Hepatic stellate cell (primary cell): ENCODE data around the gene TBCD.

Source experiments
- DNase-seq: peaks from one replicate; pipeline ENCODE4 v3.0.0; 2011; ENCODE audit warnings: low spot score

Gene TBCD

GRCh38 chr17:82832881-82833475, 81.1 kb downstream of the TBCD start:
- DNase-seq, result no peak

GRCh38 chr17:82835122-82835521, 83.3 kb downstream of the TBCD start:
- no peak for DNase-seq

GRCh38 chr17:82835766-82836512, 84.1 kb downstream of the TBCD start:
- no peak for DNase-seq

GRCh38 chr17:82836823-82837357, 85.0 kb downstream of the TBCD start:
- no peak for DNase-seq

DNA sequence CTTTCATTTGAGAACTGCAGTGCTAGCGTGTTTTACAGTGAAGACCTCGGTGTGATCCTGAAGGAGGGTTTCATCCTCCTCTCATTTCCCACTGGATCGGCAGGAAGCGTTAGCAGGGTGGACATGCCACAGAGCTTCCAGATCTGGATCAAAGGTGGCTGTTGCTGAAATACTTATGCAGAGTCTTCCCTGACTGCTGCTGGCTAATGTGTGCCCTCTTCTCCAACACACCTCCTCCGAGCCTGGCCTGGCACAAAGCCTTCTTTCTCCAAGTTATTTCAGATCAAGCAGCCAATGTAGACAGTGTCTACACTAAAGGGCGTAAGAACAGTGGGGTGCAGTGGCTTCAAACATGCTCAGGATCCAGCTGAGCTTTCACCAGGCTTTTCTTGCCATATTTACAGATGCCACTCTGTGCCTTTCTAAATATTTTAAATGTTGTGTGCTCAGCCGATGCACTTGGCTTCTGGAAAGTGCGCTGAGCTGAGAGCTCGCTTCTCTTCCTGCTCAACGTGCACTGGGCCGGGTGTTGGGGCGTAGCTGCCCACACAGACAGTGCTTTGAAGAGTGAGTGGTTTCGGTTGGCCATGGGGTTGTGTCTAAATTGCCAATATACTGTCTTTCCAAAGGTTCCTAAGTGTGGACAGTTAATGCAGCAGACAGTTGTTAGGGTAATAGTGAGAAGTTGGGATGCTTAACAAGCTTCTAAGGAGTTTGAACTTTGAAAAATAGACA, 85.9 kb downstream of the TBCD start:
- DNase-seq, result no peak

- no peak for DNase-seq
These were observed 86.7 kb downstream of the TBCD start for GRCh38 chr17:82838386-82839063.

DNA sequence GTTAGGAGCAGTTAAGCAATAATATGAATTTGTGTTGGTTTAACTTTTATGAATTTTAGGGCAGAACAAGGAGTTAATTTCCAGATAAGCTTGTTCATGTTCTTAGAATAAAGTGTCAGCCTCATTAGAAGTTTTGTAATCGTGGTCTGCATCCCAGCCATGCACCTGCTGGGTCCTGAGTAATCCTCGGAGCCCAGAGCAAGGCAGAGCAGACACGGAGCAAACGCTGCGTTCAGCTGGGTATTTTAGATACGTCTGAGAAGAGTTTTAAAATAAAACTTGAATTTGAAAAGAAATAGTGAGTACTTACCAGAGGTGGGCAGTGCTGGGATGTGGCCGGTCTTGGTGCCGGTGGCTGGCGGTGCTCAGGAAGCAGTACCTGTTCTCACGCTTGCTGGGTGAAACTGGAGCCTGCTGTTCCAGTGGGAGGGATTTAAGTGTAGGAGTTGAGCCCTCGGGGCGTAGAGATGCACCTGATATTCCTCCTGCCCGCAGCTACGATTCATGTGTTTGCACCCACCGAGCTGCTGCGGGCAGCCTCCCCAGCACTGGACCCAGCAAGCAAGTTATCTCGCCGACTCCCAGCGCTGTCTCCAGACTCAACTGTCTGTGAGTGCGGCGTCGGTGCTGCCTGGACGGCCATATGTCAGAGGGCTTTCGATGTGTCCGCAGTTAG, 87.9 kb downstream of the TBCD start, which contains the start of gene ZNF750:
ZNF750 (minus strand) TSS at position 406 of the 676 bp plus-strand sequence. CDS start 7,568 bp downstream, outside the sequence.
- no peak for DNase-seq

DNA sequence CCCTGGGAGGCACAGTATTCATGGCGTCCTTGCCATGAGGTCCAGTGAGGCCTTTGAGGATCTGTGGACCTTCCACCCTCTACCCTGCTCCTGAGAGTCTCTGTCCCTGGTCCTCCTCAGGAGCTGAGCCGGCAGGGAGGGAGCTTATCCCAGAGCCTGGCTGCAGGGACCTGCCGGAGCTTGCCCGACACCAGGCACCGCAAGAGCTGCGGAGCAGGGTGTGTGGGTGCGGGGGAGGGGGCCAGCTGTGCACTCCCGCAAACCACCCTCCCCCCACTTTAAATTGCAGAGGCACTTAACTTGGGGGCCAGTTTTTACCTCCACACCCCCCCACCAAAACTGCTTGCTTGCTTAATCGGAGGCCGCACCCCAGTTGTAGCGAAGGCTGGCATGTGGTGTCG, 88.6 kb downstream of the TBCD start:
- DNase-seq, result no peak

DNA sequence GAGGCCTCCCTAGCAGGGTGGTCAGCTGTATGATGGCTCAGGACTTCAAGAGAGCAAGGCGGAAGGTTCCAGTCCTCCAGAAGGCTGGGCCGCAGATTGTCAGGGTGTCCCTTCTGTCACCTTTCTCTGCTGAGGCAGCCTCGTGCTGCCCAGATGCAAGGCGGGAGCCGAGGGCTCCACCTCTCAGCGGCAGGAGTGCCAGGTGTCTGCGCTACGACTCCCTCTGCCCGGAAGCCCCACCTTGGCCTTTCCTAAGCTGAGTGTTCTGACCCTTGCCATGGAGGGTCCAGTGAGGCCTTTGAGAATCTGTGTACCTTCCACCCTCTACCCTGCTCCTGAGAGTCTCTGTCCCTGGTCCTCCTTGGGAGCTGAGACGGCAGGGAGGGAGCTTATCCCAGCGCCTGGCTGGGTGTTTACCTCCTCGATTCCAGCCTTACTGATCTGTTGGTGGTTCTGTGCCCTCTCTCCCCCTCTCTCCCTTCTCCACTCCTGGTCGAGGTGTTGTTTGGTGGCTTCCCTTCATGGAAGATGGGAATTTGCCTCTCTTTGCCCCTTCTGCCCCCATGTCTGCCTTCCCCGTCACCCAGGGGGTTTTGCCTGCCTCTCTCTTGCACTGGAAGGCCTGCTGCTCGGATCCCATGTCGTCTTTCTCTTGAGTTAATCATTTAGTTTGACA, 90.2 kb downstream of the TBCD start:
- no peak for DNase-seq

DNA sequence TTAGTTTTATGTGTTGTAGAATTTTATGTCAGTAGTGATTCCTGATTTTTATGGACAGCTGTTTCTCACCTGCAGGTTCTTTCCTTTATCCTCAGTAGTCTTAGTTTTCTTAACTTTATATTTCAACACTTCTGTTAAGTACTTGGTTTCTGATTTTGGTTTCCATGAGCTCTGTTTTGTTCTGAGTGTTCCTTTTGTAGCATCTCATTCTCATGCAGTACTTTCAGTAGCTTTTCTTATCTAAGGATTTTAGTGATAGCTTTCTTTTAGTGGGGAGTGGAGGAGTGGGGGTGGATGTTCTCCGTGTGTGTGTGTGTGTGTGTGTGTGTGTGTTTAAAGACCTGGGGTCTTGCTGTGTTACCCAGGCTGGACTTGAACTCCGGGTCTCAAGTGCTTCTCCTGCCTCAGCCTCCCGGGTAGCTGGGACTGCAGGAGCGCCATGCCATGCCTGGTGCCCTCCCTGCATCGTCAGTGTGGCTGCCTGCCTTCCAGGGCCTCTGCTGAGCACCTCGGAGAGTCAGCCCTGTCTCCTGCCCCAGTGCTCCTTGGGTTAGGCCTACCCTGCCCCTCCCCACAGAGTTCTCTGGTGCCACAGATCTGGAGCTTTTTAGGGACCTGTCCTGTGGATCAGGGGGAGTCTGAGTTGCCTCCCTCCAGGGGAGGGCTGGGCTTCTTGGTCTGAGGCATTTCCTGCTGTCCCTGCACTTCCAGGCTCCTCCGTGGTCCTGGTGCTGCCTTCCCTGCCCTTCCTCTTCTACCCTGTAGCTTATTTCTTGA, 92.2 kb downstream of the TBCD start:
- no peak for DNase-seq

- no peak for DNase-seq
These were observed 92.9 kb downstream of the TBCD start for GRCh38 chr17:82844796-82845162.

DNA sequence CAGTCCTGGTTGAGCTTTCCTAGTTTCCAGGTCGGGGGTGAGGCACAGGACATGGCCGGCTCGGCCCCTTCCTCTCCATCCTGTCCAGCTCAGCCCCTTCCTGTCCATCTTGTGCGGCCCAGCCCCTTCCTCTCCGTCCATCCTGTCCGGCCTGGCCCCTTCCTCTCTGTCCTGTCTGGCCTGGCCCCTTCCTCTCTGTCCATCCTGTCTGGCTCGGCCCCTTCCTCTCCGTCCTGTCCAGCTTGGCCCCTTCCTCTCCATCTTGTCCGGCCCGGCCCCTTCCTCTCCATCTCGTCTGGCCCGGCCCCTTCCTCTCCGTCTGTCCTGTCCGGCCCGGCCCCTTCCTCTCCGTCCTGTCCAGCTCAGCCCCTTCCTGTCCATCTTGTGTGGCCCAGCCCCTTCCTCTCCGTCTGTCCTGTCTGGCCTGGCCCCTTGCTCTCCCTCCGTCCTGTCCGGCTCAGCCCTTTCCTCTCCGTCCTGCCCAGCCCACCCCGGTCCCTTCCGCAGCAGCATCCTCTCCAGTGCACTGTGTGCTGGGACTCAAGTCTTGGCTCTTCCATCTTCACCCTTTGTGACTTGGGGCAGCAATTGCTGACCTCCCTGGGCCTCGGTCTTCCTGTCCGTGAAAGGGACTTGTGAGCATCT, 93.4 kb downstream of the TBCD start:
- no peak for DNase-seq

GRCh38 chr17:82846061-82846691, 94.3 kb downstream of the TBCD start:
- no peak for DNase-seq

DNA sequence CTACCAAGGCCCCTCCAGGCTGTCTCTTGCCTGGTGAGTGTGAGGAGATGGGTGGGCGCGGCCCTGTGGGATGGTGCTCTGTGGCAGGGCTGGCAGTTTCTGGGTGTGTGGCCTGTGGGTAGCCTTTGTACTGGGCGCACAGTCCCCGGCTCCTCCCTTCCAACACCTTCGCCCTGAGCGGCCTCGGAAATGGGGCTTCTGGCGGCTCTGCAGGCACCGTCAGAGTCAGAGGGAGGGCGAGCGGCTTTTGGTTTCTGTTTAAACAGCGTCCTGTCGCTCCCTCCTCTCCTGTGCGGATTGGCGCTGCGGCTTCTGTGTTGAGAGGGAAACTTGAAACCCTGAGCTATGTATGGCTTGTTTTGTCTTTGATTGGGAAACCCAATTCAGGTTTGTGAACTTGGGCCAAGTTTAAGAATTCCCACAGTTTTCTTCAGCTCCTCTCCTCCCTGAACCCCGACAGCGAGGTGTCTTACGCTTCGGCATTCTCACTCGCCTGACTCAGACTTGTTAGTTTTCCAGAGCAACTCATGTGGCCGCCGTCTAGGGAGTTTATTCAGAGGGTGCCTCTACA, 96.2 kb downstream of the TBCD start:
- DNase-seq, result no peak

DNA sequence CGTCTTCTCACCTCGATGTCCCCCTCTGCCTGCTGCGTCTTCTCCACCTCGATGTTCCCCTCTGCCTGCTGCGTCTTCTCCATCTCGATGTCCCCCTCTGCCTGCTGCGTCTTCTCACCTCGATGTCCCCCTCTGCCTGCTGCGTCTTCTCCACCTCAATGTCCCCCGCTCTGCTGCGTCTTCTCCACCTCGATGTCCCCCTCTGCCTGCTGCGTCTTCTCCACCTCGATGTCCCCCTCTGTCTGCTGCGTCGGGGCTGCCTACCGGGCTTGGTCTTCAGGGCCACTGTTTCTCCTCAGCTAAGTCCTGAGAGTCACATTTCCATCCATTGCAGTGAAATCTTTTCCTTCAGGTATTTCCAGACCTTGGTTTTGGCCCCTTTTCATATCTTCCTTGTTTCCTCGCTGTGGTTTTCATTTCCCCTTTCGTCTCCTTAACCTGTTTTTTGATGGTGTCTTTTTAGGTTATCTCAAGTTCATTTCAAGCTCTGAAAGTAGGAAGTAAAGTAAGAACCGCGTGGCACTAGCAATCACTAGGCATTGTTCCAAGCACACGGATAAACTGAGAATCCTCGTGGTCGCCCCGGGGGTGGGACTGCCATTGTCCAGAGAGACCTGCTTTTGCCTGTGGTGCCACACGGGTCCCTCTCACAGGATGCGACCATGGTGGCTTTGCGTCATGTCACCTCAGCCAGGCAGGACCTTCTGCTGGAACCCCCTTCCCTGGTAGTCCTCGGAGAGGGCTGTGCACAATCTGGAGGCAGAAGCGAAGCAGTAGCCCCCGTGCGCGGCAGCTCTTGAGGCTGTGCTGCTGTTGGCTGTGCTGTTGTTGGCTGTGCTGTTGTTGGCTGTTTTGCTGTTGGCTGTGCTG, 97.4 kb downstream of the TBCD start:
- DNase-seq, result no peak

DNA sequence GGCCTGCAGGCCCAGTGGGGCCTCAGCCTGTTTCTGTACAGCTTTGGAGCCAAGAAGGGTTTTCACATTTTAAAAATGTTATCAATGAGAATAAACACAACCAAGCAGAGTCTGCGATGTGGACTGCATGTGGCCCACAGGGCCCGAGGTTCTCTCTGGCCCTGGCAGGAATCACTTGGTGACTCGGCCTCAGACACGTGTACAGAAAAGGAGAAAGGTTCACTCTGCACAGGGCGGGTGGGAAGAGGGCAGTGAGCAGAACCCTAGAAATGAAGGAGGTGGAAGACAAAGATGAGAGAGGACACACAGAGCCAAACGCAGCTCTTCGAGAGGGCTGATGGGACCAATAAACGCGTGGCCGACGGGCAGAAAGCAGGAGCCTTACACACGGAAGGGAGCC, 99.5 kb downstream of the TBCD start:
- DNase-seq, result no peak

DNA sequence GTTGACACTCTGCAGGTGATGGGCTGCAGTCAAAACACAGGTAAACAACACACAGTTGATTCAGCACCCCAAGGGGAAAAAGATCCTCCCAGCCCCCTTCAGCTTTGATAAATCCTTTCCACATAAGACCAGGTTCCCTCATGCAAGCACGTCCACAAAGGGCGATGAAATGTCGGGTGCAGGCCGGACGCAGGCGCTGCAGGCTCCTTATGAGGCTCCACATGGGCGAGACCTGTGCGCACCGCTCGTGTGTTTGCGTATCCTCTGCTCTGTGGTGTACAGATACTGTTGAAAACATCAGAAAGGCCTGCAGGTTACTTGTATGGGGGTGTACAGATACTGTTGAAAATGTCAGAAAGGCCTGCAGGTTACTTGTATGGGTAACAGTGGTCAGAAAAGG, 102.4 kb downstream of the TBCD start:
- no peak for DNase-seq

DNA sequence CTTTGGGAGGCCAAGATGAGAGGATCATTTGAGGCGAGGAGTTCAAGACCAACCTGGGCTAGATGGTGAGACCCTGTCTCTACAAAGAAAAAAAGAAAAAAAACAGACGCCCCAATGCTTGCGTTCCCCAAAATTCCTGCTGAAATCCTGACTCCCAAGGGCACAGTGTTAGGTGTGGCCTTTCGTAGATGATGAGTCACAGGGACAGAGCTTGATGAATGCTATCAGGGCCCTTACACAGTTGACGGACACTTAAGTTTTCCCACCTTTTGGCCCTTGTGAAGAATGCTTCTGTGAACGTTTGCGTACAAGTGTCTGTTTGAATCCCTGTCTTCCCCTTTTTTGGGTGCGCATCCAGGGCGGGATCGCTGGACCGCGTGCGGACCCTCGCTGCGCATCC, 104.5 kb downstream of the TBCD start:
- no peak for DNase-seq
